ENCODE measurements around the gene ADAM12.

ADAM12 gene

DNA sequence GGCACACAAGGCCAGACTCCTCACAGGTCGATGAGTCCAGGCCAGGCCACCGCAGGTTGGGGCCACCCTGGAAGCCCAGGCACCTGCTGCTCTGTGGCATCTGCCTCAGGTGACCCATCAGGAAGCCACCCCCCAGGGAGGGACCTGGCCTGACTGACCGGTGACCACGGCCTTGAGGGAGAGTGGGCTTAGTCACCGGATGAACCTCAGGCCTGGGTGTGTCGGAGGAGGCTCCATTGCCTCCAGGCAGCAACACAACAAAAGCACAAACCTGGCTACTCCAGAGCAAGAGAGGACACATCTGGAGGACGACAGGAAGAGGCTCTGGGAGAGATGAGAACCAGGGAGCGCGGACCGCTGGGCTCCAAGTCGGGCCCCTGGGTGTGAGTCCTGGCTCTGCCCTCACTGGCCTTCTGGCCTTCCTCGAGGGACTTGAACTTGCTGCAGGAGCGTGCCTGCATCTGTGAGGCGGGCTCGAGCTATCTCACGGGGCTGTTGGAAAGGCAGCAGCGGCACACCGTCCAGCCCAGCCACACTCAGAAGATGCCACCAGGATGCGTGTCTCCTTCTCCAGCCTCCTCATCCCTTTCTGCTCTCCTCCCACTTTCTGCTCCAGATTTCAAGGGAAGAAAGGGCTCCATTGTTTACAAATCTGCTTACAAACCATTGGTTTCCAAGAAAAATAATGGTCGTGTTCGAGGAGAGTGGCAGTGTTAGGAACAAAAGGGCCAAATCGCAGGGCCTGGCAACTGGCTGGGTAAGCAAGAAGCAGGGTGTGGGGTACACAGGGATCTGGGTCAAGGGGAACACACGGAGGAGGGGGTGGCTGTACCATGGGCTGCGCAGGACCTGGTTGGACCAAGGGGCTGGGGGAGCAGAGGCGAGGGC is 152.9 kb downstream of the ADAM12 start:
- no peaks in the 10 kb centered on the region for H3K36me3 Mint-ChIP-seq (ENCODE audit: low read depth)

DNA sequence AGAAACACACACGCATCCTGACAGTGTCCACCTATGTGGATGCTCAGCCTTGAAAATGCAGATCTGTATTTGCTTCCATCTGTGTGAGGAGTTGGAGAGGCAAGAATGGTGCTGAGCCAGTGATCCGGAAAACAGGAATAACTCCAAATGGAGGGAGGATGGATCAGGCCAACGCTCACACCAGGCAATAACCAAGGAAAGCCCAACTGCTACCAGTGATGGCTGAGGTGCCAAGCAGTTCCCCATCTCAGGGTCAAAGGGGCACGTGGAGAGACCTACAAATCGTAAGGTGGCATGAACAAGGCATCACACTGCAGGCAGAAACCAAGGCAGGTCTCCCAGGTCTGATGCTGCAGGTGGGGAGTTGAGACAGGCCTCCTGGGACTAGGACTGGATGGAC is 153.6 kb downstream of the ADAM12 start:
- TF ChIP-seq CTCF (IDR thresholded peaks at IDR 0.05; ENCODE audit: unreplicated experiment in 3 of 3): no peak
- H3K27ac Mint-ChIP-seq: peak overlapping the region in 2 of 3 experiments; percentile 34 to 41
- H3K4me3 Mint-ChIP-seq: no peak overlapping the region

More for the DNA sequence above, 152.9 kb downstream of the ADAM12 start:
- Mint-ChIP-seq H3K27ac (no peak overlapping the region), H3K4me3 (no peak overlapping the region), H3K9me3 (peaks cover 2% of the 10 kb centered on the region), H3K4me1 (peaks cover 34% of the 10 kb centered on the region), H3K27me3 (ENCODE audit: low read depth) (peaks cover 3% of the 10 kb centered on the region)
- no peak for TF ChIP-seq CTCF (IDR thresholded peaks at IDR 0.05; ENCODE audit: unreplicated experiment in 3 of 3)

DNA sequence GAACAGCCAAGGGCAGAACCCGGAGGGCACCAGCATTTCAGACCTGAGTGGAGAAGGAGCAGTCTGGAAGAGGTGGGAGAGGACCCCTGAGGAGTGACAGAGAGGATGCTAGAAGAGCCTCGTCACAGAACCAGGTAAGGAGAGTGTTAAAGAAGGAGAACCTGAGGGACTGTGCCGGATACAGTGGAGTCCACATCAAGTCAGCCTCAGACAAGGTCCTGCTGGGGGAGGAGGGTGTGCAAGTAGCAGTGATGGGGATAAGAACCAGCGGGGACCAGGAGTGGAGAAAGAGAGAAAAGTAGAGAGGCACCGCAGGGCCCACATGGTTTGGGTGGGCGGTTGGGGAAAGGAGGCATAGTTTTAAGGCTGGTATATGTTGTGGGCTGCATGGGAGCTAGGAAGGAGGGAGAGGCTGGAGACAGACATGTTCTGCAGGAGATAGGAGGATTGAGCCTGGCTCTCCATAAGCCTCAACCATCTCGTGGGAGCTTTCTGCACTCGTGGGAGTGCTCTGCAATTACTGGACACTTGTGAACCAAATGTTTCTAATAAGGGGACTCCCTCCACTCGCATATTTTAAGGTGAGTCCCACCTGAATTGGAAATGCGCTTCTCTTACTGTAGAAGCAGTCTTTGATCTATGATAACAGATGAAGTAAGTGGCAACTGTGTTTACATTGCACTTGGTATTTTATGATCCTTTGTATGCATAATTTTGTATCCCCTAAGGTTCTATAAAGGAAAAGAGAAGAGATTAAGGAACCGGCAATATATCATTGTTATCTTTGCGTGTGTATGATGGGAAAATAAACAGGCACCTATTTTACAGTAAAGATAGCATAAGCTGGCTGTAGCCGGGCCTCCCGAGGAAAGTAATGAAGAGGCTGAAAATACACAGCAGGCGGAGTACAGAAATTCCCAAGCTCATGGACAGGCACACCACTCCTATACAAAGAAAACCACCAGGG is 154.8 kb downstream of the ADAM12 start:
- Mint-ChIP-seq H3K36me3 (ENCODE audit: low read depth) (no peaks in the 10 kb centered on the region), H3K4me3 (no peak overlapping the region), H3K27me3 (ENCODE audit: low read depth) (peaks cover 3% of the 10 kb centered on the region), H3K27ac (peak overlapping the region in 2 of 3 experiments; percentile 34 to 37), H3K4me1 (peaks cover 36% of the 10 kb centered on the region), H3K9me3 (peaks cover 2% of the 10 kb centered on the region)
- TF ChIP-seq CTCF (IDR thresholded peaks at IDR 0.05; ENCODE audit: unreplicated experiment in 3 of 3): no peak

More for the DNA sequence above, 153.6 kb downstream of the ADAM12 start:
- Mint-ChIP-seq H3K4me1 (peaks cover 35% of the 10 kb centered on the region), H3K36me3 (ENCODE audit: low read depth) (no peaks in the 10 kb centered on the region), H3K27me3 (ENCODE audit: low read depth) (peaks cover 3% of the 10 kb centered on the region), H3K9me3 (peaks cover 2% of the 10 kb centered on the region)

GRCh38 chr10:126230587-126230986 is 157.7 kb downstream of the ADAM12 start:
- TF ChIP-seq CTCF (IDR thresholded peaks at IDR 0.05; ENCODE audit: unreplicated experiment in 3 of 3): no peak
- Mint-ChIP-seq H3K9me3 (peaks cover 2% of the 10 kb centered on the region), H3K4me3 (no peak overlapping the region), H3K27ac (peak overlapping the region in 2 of 3 experiments; percentile 46 to 58), H3K27me3 (ENCODE audit: low read depth) (no peaks in the 10 kb centered on the region), H3K36me3 (ENCODE audit: low read depth) (no peaks in the 10 kb centered on the region), H3K4me1 (peaks cover 35% of the 10 kb centered on the region)

DNA sequence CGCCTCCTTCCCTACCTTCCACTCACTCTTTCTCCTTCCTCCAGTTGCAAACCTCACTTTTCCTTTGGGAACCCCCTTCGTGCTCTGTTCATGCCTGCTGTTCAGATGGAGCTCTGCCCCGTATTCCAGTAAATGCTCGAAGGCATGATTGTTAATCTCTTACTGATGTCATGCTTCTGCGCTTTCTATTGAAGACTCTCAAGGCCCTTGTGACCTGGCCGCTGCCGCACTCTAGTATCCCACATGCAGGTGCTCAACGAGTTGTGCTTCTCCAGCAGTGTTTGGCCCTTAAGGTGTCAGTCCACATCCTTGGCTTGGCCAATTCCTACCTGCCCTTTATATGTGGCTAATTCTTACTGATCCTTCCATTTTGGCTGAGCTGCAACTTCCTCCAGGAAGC is 158.6 kb downstream of the ADAM12 start:
- Mint-ChIP-seq H3K27me3 (ENCODE audit: low read depth) (peaks cover 4% of the 10 kb centered on the region), H3K4me3 (no peak overlapping the region), H3K27ac (peak overlapping the region in 1 of 3 experiments; percentile 46), H3K36me3 (ENCODE audit: low read depth) (no peaks in the 10 kb centered on the region), H3K9me3 (peaks cover 2% of the 10 kb centered on the region), H3K4me1 (peaks cover 44% of the 10 kb centered on the region)
- no peak for TF ChIP-seq CTCF (IDR thresholded peaks at IDR 0.05; ENCODE audit: unreplicated experiment in 3 of 3)

Measured in nephron (organoid).